Peyer's patch (tissue), 4 donors: Measurements from ENCODE around the gene EEF1AKMT3. TPM values are rescaled to one million over a fixed set of nuclear protein-coding genes. Genes with fewer than 3 reads are reported as not detected.
"Not testable (repeated sequence)": the region's sequence is repeated elsewhere in the genome, so short reads cannot be mapped to it uniquely, and the experiment has no call there.

Experiments used
- DNase-seq, 3 donors: peaks; one replicate each; pipeline ENCODE4 v3.0.0-alpha.2; 2017 to 2019
- H3K27ac ChIP-seq, 4 donors: fragments of 200-600 bp; sonication (generic); one replicate each; pipeline ENCODE4 v1.5.1; 2016 to 2019
- H3K27me3 ChIP-seq, 2 donors: fragments of 200-600 bp; sonication (generic); one replicate each; pipeline ENCODE4 v1.5.1; 2019
- H3K36me3 ChIP-seq, 3 donors: fragments of 200-600 bp; sonication (generic); one replicate each; pipeline ENCODE4 v1.5.1; 2016 to 2019
- H3K4me1 ChIP-seq, 4 donors: fragments of 200-600 bp; sonication (generic); one replicate each; pipeline ENCODE4 v1.5.1; 2016 to 2019
- H3K4me3 ChIP-seq, 4 donors: fragments of 200-600 bp; sonication (generic); 1 replicate in 3 of 4; 2 replicates in 1 of 4; pipeline ENCODE4 v1.5.1; 2016 to 2019; ENCODE audit warnings: mild to moderate bottlenecking in 1 of 4
- H3K9me3 ChIP-seq, 4 donors: fragments of 200-600 bp; sonication (generic); one replicate each; pipeline ENCODE4 v1.5.1; 2016 to 2019; ENCODE audit warnings: mild to moderate bottlenecking in 1 of 4
- CTCF ChIP-seq, 6 experiments: fragments of 450-650 bp in 4 of 6; fragments of 200-600 bp in 2 of 6; sonication (generic) in 1 of 6; IDR thresholded peaks; one replicate each; pipeline ENCODE4 v1.5.1; 2017 to 2019; ENCODE audit warnings: antibody characterized with exemption in 6 of 6, mild to moderate bottlenecking in 3 of 6, moderate library complexity in 1 of 6
- POLR2A ChIP-seq, 2 donors: fragments of 450-650 bp; IDR thresholded peaks; one replicate each; pipeline ENCODE4 v1.5.1; 2017; ENCODE audit warnings: antibody characterized with exemption in 2 of 2, mild to moderate bottlenecking in 2 of 2, moderate library complexity in 2 of 2
- total RNA-seq, 4 donors: library from RNA; depleted of rRNA; stranded (reverse); fragments of >200 nt; gene quantifications; one replicate each; pipeline ENCODE4 v1.1.0, GENCODE V29; 2016

The EEF1AKMT3 gene
- total RNA-seq, 4 donors from 2014 or later, result 1.4 to 7.4 (median 2.7) TPM

GRCh38 chr12:57816855-57817151 lies 44.4 kb downstream of the EEF1AKMT3 start:
- TF ChIP-seq CTCF (IDR thresholded peaks at IDR 0.05) (no peak), POLR2A (IDR thresholded peaks at IDR 0.05) (no peak)
- H3K9me3 ChIP-seq, result no peaks in the 10 kb centered on the region
- peaks cover 0 to 11% (median 0%) of the 10 kb centered on the region in 4 donors for H3K4me1 ChIP-seq
- H3K4me3 ChIP-seq, result no peak overlapping the region
- no peak for DNase-seq
- peaks cover 0 to 23% (median 3%) of the 10 kb centered on the region in 3 donors for H3K36me3 ChIP-seq
- no peaks in the 10 kb centered on the region for H3K27me3 ChIP-seq
- peak overlapping the region in 1 of 4 donors; percentile 10 for H3K27ac ChIP-seq

GRCh38 chr12:57817261-57817989 lies 45.0 kb downstream of the EEF1AKMT3 start:
- Histone ChIP-seq H3K9me3 (no peaks in the 10 kb centered on the region), H3K27ac (peak overlapping the region in 1 of 4 donors; percentile 10), H3K27me3 (no peaks in the 10 kb centered on the region), H3K4me1 (peaks cover 0 to 11% (median 0%) of the 10 kb centered on the region in 4 donors), H3K36me3 (peaks cover 0 to 30% (median 3%) of the 10 kb centered on the region in 3 donors), H3K4me3 (no peak overlapping the region)
- no peak for DNase-seq
- no peak for TF ChIP-seq CTCF (IDR thresholded peaks at IDR 0.05)
- TF ChIP-seq POLR2A (IDR thresholded peaks at IDR 0.05), result no peak

GRCh38 chr12:57817990-57818331 lies 45.5 kb downstream of the EEF1AKMT3 start:
- Histone ChIP-seq H3K4me1 (peaks cover 0 to 11% (median 0%) of the 10 kb centered on the region in 4 donors), H3K36me3 (peaks cover 0 to 35% (median 3%) of the 10 kb centered on the region in 3 donors)
- not testable (repeated sequence) for H3K27ac ChIP-seq, H3K9me3 ChIP-seq, H3K4me3 ChIP-seq, H3K27me3 ChIP-seq, DNase-seq

GRCh38 chr12:57820119-57820518 lies 47.7 kb downstream of the EEF1AKMT3 start:
- H3K27me3 ChIP-seq, DNase-seq, H3K27ac ChIP-seq, H3K4me3 ChIP-seq, H3K9me3 ChIP-seq: not testable (repeated sequence)
- Histone ChIP-seq H3K36me3 (peaks cover 0 to 57% (median 3%) of the 10 kb centered on the region in 3 donors), H3K4me1 (peaks cover 0 to 11% (median 0%) of the 10 kb centered on the region in 4 donors)

- H3K9me3 ChIP-seq, H3K4me3 ChIP-seq, DNase-seq, H3K27me3 ChIP-seq, H3K27ac ChIP-seq: not testable (repeated sequence)
- Histone ChIP-seq H3K4me1 (peaks cover 0 to 11% (median 0%) of the 10 kb centered on the region in 4 donors), H3K36me3 (peaks cover 0 to 65% (median 3%) of the 10 kb centered on the region in 3 donors)
Observed at GRCh38 chr12:57821015-57821414, 48.6 kb downstream of the EEF1AKMT3 start.

- TF ChIP-seq POLR2A (IDR thresholded peaks at IDR 0.05), result no peak
- TF ChIP-seq CTCF (IDR thresholded peaks at IDR 0.05), result no peak
Observed at GRCh38 chr12:57821474-57822214, 49.2 kb downstream of the EEF1AKMT3 start.

GRCh38 chr12:57822392-57823130 lies 50.1 kb downstream of the EEF1AKMT3 start:
- H3K27ac ChIP-seq, result no peak overlapping the region
- H3K36me3 ChIP-seq, result peaks cover 0 to 81% (median 12%) of the 10 kb centered on the region in 3 donors
- no peak for DNase-seq
- H3K4me1 ChIP-seq, result peaks cover 0 to 2% (median 0%) of the 10 kb centered on the region in 4 donors
- H3K9me3 ChIP-seq, result no peaks in the 10 kb centered on the region
- H3K27me3 ChIP-seq, result no peaks in the 10 kb centered on the region
- no peak overlapping the region for H3K4me3 ChIP-seq
- TF ChIP-seq POLR2A (IDR thresholded peaks at IDR 0.05), result no peak
- TF ChIP-seq CTCF (IDR thresholded peaks at IDR 0.05), result no peak

More at GRCh38 chr12:57821474-57822214, 49.2 kb downstream of the EEF1AKMT3 start:
- DNase-seq, result no peak
- Histone ChIP-seq H3K4me3 (no peak overlapping the region), H3K4me1 (peaks cover 0 to 11% (median 0%) of the 10 kb centered on the region in 4 donors), H3K27ac (no peak overlapping the region), H3K27me3 (no peaks in the 10 kb centered on the region), H3K36me3 (peaks cover 0 to 72% (median 5%) of the 10 kb centered on the region in 3 donors), H3K9me3 (no peaks in the 10 kb centered on the region)
